HG03064 (cell line): Measurements from ENCODE around the gene PYGM.

ENCODE experiments used
- ATAC-seq: cut with Tn5 transposase; IDR thresholded peaks from one replicate; pipeline ENCODE4 v1.9.1; 2021; ENCODE audit warnings: low read depth; ENCODE audit not compliant: unreplicated experiment

The PYGM gene

DNA sequence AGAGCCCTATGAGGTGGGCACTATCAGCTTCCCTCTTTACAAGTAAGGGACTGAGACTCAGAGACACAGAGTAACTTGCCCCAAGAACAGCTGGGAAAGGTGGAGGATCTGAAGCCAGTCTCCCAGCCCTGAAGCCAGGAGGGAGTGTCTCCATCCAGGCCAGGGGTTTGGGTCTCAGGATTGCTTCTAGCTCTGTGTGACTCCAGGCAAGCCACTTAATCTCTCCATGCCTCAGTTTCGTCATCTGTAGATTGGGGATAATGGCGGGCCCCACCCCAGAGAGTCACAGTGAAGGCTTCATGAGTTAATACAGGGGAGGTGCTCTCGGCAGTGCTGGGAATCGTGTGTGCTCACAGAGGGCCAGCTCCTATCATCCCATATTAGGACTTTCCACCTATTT is 32.7 kb upstream of the PYGM start:
- ATAC-seq, result no peak

DNA sequence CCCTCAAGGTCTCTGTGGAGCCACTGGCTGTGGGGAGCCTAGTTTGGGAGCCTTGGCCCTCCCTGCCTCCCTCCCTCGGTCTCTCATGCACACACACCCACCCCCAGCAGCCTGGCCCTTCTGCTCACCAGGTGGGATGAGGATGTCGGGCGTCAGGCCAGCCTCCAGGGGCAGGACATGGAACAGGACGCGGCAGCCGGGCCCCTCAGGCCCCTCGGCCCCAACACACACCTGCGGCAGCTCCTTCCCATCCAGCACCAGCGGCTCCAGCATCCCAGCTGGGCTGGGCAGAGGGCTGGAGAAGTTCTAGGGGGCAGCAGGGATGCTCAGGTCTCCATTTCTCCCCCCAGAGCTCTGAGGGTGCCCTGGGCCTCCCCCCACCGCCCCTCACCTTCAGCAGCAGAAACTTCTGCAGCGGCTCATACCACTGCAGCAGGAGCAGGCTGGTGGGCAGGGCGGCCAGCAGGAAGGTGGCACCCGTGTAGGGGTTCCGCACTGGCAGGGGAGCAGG is 32.1 kb upstream of the PYGM start:
- ATAC-seq, result no peak

DNA sequence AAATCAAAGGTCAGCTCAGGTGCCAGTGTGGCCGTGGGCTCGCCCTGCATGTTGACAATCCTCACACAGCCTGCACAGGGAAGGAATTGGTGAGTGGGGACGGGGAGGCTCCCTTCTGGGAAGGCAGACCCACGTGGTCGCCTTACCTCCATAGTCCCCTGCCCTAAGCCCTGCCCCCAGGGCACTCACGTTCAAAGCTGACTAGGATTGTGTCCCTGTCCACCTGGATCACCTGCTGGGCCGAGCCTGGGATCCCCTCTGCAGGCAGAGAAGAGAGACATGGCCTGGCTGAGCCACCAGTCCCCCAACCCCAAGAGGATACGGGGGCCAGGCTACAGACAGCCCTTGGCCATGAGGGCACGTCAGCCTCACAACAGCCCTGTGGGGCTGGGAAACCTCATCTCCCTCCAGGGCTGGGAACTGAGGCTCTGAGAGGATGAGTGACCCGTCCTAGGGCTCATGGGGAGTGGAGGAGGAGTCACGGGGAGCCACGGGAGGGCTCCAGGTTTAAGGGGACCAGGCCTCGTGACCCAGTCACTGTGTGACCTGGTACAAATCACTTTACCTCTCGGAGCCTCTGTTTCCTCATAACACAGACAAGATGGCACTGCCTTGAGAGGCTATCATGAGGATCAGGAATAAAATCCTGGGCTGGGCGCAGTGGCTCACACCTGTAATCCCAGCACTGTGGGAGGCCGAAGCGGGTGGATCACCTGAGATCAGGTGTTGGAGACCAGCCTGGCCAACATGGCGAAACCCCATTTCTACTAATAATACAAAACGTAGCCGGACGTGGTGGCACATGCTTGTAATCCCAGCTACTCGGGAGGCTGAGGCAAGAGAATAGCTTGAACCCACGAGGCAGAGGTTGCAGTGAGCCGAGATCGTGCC is 30.7 kb upstream of the PYGM start:
- ATAC-seq, result no peak

DNA sequence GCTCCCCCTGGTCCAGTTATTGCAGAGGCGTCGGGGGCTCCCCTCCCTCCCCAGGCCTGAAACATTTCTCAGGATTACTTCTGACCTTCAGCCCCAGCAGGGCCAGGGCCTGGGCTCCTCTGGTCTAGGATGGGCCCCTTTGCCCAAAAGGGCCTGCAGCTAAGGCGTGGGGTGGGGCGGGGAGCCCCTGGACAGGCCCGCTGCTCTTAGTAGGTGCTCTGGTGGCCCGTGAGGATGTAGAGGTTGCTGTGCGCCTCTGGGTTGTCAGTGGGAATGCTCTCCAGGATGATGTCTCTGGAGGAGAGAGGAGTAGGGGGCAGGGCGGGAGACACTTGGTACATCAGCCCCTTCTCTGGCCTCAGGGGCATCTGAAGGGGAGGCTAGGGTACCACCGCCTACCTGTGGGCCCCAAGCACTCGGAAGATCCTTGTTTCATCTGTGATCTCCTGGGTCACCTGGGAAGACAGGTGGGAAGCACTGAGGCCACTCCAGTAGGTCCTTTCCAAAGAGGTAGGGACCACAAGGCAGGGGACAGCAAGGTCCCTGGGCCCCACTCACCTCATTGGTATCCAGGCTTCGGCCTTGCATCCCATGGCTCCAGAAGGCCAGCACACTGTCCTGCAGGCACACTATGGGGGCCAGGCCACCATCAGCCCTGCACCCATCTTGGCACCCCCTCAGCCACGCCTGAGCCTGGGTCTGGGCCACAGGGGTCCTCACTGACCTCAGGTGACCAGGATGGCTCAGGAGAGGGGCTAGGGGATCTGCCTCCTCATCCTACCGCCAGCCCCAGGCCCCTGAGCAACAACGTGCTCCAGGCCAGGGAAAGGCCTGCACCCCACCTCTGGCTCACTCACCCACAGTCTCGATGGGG is 29.8 kb upstream of the PYGM start:
- ATAC-seq, result no peak

DNA sequence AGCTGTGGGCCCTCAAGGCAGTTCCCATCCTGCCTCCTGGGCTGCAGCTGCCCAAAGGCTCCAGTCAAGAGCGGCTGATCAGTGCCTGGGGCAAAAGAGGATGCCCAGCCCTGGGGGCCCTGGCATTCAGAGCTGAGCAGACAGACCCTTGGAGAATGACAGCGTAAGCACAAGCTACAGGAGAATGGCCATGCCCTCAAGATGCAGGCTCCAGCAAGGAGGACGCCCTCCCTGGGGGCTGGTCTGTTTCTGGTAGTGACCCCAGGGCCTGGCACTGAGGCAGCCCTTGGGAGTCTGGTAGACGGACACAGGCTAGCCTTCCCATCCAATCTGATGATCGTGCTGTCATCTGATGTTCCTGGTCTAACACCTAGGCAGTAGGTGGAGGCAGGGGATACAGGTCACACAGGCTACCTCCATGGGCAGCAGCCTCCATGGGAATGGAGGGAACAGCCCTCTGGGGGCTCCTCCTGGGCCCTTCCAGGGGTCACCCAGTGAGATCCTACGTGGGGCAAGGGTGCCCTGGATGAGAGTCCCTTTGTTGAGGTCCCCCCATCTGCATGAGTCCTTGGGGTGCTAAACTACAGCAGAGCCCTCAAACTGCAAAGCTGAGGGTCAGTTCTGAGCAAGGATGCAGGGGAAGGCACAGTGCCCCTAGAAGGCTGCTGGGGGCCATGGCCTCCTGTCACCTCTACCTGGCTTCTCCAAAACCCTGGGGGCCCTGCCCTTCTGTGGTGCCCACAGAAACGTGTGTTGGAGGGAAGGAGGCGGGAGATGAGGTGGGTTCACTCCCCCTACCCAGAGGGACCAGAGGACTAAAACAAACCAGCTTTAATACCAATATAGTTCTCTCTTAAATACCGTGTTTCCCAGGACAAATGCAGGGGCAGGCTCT is 28.8 kb upstream of the PYGM start:
- no peak for ATAC-seq

DNA sequence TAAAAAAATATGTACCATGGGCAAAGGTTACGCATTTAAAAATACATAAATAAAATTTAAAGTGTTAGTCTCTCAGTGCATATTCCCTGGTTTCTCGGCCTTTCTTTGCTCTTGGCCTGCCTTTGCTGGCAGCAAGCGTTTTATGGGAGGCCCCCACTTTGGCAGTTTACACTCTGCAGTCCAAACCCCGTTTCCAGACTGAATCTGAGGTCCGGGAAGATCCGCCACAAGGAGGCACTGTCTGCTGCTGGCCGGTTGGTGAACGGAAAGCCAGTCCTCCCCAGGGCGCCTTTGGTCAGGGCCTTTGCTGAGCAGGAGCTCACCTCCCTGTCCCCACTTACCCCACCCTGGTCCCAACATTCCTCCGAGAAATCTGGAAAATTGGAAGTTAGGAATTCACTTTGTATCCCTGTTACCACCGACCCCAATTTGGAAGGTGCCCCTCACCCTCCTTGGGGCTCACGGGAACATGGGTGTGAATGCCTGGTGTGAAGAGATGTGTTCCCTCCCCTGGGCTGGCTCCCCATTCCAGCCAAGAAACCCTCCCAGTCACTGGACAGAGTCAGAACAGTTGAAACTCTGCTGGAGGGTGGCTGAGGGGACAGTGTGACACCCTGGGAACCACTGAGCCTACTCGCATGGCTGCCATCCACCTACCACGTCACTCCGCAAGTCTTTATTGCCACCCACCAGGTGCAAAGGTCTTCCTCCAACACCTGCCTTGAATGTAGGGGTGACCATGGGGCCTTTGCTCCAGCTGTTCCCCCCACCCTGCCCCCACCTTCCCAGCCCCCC is 27.9 kb upstream of the PYGM start:
- ATAC-seq, result no peak

DNA sequence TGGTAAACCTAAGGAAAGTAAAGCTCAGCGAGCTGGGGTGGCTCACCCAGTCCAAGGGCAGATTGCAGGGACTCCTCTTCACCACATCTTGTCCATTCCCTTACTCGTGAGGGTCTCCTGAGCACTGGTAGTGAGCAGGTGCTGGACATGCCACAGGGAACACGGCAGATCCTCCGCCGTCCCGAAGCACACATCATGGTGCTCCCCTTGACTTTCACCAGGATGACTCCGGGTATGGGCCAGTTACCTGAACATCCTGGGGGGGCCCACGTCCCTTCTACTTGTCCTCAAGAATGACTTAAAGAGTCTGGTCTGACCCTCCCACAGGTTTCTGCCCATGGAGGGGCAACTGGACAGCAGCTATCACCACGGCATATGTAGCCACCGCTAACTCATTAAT is 26.5 kb upstream of the PYGM start:
- ATAC-seq, result no peak

DNA sequence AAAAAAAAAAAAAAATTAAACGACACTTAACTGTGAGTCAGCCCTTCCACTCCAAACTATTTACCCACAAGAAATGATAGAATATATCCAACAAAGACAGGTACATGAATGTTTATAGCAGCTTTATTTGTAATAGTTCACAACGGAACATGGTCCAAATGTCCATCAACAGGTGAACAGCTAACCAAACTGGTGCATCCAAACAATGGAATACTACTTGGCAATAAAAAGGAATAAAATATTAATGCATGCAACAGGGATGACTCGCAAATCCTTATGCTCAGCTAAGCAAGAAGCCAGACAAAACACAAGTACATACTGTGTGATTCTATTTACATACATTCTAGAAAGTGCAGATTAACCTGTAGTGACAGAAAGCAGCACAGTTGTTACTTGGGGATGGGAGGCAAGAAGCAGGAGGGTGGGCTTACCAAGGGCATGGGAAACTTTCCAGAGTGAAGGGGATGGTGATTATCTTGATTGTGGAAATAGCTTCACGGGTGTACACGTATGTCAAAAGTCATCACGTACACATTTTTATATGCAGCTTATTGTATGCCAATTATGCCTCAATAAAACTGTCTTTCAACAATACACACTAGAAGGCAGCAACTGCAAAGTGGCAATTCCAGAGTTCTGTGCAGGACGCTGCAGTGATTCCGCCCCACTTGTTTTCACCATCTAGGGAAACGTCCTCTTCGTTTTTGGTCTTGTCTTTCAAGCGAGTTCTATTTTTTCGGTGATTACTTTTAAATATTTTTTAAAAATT is 25.2 kb upstream of the PYGM start:
- no peak for ATAC-seq

DNA sequence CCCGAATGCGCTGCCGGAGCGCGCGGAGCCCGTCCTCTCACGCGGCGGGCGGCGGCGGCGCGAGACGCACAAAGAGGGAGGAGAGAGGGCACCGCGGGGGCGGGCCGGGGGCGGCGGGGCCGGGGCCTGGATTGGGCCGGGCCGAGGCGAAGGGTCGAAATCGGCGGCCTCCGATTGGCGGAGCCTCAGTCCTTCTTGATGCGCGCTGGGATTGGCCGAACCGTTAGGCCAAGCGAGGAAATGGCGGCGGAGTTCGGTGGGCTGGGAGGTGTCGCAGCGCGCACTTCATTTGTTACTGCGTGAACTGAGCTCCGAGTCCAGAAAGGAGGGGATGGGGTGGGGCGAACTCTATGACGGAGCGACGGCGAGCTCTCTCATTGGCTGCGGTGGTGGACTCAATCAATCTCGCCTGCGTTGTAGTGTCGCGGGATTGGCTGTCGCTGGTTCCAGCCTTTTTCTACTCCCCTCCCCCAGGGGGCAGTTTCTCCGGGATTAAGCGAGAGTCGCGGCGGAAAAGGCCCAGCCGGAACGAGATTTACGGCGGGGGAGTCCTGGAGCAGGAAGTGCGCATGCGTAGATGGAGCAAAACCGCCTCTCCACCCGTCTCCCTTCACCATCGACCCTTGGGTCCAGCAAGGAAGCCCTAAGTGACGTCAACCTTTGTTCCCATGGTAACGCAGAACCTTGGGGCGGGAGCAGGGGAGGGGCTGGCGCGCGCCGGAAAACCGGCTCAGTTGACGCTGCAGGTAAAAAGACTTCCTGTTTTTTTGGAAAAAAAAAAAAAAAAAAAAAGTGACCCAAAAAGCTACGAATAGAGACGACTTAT is 18.9 kb upstream of the PYGM start, which contains the start of gene SF1:
TSS of gene SF1 (minus strand) at position 70 of the 826 bp plus-strand sequence. CDS start 150 bp downstream, outside the sequence.
- ATAC-seq, result peak; percentile 77

DNA sequence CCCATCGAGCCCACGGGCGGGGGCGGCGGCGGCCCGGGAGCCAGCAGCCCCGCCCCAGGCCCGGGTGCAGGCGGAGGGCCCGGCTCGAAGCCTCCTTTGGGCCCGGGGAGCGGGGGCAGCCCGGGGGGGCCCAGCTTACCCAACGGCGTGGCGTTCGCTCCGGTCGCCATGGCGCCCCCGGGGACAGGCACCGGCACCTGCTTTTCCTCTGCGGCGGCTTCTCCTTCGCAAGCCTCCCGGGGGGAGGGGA is 18.4 kb upstream of the PYGM start:
- peak; percentile 26 for ATAC-seq

DNA sequence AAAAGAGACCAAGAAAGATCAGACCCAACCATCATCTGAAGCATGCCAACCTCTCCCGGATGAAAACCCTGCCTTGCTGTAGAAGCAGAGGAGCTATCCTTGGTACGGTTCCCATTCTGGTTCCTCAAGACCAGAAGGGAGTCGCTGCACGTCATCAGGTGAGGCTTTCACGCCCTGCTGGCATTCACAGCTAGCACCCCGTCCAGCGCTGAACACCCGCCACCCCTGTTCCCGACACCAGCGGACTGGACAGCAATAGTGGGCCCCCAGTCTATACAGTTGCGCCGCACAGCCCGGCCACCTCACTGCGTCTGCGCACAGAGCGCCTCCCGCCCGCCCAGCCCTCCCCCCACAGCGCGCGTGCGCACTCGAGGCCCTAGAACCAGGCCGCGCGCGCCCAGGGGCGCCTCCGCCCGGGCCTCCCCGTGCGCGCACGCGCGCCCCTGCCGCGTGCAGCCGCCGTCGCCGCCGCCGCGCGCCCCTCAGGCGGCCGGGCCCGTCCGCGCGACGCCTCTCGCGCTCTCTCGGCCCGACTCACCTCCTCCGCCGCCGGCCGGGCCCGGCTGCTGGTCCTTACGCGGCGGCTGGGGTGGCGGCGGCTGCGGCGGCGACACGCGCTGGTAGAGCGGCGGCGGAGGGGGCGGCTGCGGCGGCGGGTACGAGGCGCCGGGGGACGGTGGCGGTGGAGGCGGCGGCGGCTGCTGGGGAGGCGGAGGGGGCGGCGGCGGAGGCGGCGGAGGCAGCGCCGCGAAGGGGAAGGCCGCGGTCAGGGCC is 17.9 kb upstream of the PYGM start:
- peak; percentile 28 for ATAC-seq

DNA sequence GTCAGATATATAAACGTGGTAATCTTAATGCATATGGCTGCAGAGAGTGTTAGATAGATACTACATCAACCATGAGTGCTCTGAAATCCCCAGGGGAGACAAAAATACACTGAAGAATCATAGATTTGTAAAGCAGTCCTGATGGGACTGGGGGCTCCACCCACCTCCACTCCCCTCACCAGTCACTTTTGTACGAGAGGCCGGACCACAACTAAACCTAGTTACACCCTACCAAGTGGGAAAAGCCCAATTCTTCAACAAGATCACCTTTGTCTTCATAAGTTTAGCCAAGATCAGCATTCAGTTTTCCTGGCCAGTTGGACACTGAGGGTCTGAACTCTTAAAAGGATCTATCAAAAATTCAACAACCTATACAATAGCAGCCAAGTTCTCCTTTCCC is 17.1 kb upstream of the PYGM start:
- no peak for ATAC-seq

DNA sequence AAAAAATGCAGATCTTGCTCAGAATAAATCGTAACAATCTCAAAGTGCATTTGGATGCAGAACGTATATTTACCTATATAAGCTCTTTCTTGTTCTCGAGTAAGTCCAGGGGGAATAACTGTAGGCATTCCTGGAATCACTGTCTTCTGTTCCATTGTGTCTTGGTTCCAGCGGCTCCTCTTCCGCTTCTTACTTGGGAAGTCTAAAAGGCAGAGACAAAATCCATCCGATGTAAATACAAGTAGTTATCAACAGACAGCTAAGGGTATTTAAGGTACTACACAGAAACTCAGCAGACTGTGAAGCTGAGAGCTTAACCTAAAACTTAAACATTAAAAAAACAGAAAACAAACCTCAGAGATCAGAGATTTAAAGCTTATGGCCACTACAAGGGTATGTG is 16.7 kb upstream of the PYGM start:
- ATAC-seq, result no peak

DNA sequence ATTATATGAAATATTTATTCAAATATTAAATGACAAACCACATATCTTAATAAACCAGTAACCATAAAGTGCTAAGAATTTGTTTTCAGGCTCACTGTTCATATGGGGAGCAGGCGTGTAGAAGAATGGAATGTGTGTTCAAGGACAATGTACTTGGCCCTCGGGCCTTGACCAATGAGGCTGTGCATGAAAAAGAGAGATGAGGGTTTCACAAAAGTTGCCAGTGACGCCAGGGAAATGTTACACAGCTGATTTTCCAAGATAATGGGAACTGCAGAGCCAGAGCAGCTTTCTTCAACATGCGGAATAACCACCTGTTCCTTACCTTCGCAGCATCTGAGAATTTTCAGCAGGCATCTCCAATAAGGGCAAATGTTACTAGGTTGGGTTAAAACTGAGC is 14.4 kb upstream of the PYGM start:
- ATAC-seq, result no peak

DNA sequence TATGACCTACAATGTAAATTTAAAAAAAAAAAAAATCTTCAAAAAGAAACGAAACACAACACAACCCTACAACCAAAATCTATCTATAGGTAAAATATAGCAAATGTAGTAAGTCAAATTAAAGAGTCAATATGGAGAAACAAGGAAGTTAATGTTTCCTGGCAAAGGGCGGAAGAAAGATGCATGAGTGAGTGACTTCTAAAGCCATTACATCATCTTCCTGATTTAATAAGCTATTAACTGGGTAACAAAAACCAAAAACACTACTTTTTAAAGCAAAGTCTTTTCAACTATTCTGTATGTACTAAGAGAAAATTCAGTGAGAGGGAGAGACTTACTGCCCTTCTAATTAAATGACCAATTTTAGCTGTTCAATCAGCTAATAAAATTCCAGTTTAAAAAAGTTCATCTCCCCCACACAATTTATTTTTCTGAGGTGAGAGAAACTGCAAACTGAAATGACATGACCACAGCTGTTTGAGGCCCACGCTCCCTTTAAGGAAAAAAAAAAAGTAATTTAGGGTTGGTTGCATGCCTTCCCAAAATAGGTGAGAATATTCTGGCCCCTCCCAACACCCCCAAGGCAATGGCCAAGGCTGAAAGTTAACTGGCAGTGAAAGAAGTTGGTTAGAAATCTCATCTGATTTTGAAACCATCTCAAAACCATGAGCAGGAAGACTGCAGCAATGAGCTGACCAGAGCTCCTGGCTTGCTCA is 12.7 kb upstream of the PYGM start:
- no peak for ATAC-seq

DNA sequence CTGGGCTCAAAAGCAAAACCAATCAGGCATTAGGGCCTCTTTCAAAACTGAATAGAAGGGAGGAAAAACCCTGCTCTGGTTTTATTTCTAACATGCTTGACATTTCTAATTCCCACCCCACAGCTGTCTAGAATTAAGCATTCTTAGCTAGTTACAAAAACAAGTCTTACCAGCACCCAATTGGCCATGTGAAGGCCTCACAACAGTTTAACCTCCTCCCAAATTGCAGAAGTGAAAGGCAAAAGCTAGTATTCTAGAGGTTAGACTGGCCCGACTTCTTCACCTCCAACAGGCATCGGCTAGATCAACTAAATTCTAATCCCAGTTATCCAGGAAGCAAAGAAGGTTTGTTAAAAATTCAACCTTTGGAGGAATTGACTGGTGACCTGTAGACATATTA is 12.1 kb upstream of the PYGM start:
- ATAC-seq, result no peak

DNA sequence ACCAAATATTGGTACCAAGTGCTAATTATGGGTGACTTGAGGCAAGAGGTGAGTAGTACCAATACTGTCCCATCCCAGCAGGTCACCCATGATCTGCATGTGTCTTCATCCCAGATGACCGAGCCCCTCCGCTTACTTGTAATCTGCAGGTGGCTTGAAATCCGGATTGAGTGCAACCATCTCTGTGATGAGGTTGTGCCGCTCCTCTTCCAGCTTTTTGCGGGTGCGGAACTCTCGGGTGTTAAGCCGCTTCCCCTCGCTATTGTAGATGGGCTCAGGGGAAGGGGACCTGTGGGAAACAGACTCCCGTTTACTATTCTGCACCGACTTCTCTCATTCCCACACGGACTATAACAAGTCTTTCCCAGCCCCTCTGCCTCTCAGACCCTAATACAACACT is 10.3 kb upstream of the PYGM start:
- no peak for ATAC-seq
